GM23338 (cell line): ENCODE data around the gene PLP2. TPM values are rescaled to one million over a fixed set of nuclear protein-coding genes. Genes with fewer than 3 reads are reported as not detected.

Experiments
- ATAC-seq: fragments of 200-7000 bp; cut with Tn5 transposase; 3 replicates; pipeline ENCODE4 v1.9.1; 2020
- DNase-seq: peaks from one replicate; pipeline ENCODE4 v3.0.0-alpha.2; 2015; ENCODE audit warnings: low spot score
- H2AFZ ChIP-seq: fragments of 200-600 bp; sonication (generic); 2 replicates; pipeline ENCODE4 v1.8.0; 2016; ENCODE audit warnings: antibody characterized with exemption, mild to moderate bottlenecking, moderate library complexity
- H3F3A ChIP-seq: fragments of 200-600 bp; sonication (generic); replicated peaks from 2 replicates; pipeline ENCODE4 v1.8.0; 2017; ENCODE audit warnings: antibody characterized with exemption, mixed run types, low read depth
- H3K27ac ChIP-seq: fragments of 200-600 bp; sonication (generic); 2 replicates; pipeline ENCODE4 v1.6.1; 2016; ENCODE audit warnings: low read depth
- H3K27me3 ChIP-seq: fragments of 200-600 bp; sonication (generic); 2 replicates; pipeline ENCODE4 v1.8.0; 2016; ENCODE audit warnings: mild to moderate bottlenecking, mixed run types, moderate library complexity; ENCODE audit not compliant: insufficient read depth
- H3K36me3 ChIP-seq: fragments of 200-600 bp; sonication (generic); 2 replicates; pipeline ENCODE4 v1.8.0; 2016; ENCODE audit warnings: mild to moderate bottlenecking; ENCODE audit not compliant: insufficient read depth
- H3K4me1 ChIP-seq: fragments of 200-600 bp; sonication (generic); 2 replicates; pipeline ENCODE4 v1.8.0; 2016; ENCODE audit warnings: mild to moderate bottlenecking, moderate library complexity; ENCODE audit not compliant: insufficient read depth
- H3K4me2 ChIP-seq: fragments of 200-600 bp; sonication (generic); 2 replicates; pipeline ENCODE4 v1.7.1; 2017; ENCODE audit warnings: mixed run types
- H3K4me3 ChIP-seq: fragments of 200-600 bp; sonication (generic); 2 replicates; pipeline ENCODE4 v1.6.1; 2016; ENCODE audit warnings: mixed run types
- H3K79me2 ChIP-seq: fragments of 200-600 bp; sonication (generic); replicated peaks from 2 replicates; pipeline ENCODE4 v1.8.0; 2017; ENCODE audit warnings: mild to moderate bottlenecking; ENCODE audit not compliant: insufficient read depth
- H3K9me2 ChIP-seq: fragments of 200-600 bp; sonication (generic); 2 replicates; pipeline ENCODE4 v1.8.0; 2017; ENCODE audit not compliant: insufficient read depth
- H4K20me1 ChIP-seq: fragments of 200-600 bp; sonication (generic); replicated peaks from 2 replicates; pipeline ENCODE4 v1.8.0; 2017; ENCODE audit warnings: mild to moderate bottlenecking; ENCODE audit not compliant: insufficient read depth
- H3K27ac Mint-ChIP-seq: 2 replicates; pipeline ENCODE4 v1.8.0; 2020; ENCODE audit warnings: inconsistent platforms, mild to moderate bottlenecking, moderate library complexity, mixed read lengths
- H3K27me3 Mint-ChIP-seq: 3 replicates; pipeline ENCODE4 v1.8.0; 2022; ENCODE audit warnings: low read depth, mild to moderate bottlenecking, moderate library complexity, mixed read lengths, inconsistent platforms; ENCODE audit not compliant: insufficient read depth, poor library complexity
- H3K36me3 Mint-ChIP-seq: 3 replicates; pipeline ENCODE4 v1.8.0; 2021; ENCODE audit warnings: low read depth, mild to moderate bottlenecking, inconsistent platforms, moderate library complexity, mixed read lengths
- H3K4me1 Mint-ChIP-seq: 3 replicates; pipeline ENCODE4 v1.8.0; 2020; ENCODE audit warnings: mild to moderate bottlenecking, inconsistent platforms, mixed read lengths
- H3K4me3 Mint-ChIP-seq: 3 replicates; pipeline ENCODE4 v1.8.0; 2021; ENCODE audit warnings: moderate library complexity, mild to moderate bottlenecking, inconsistent platforms, mixed read lengths
- H3K9me3 Mint-ChIP-seq: 3 replicates; pipeline ENCODE4 v1.8.0; 2020; ENCODE audit warnings: moderate library complexity, mild to moderate bottlenecking, inconsistent platforms, mixed read lengths
- CREB1 ChIP-seq: fragments of 250-450 bp; sonication (Bioruptor Pico); IDR thresholded peaks from 2 replicates; pipeline ENCODE4 v1.5.0; 2020; ENCODE audit warnings: low read depth, mild to moderate bottlenecking, moderate library complexity
- EZH2 ChIP-seq: fragments of 200-600 bp; sonication (generic); IDR thresholded peaks from one replicate; pipeline ENCODE4 v1.8.0; 2017; ENCODE audit warnings: antibody characterized with exemption, mild to moderate bottlenecking, low read depth; ENCODE audit not compliant: unreplicated experiment
- EZH2phosphoT487 ChIP-seq: fragments of 200-600 bp; sonication (generic); IDR thresholded peaks from one replicate; pipeline ENCODE4 v1.8.1; 2018; ENCODE audit warnings: antibody characterized with exemption; ENCODE audit not compliant: unreplicated experiment
- JUNB ChIP-seq: IDR thresholded peaks from one replicate; pipeline ENCODE4 v1.6.1; 2016; ENCODE audit warnings: antibody characterized with exemption; ENCODE audit not compliant: unreplicated experiment
- NANOG ChIP-seq: IDR thresholded peaks from 2 replicates; pipeline ENCODE4 v1.6.1; 2016; ENCODE audit warnings: antibody characterized with exemption, borderline replicate concordance
- POLR2AphosphoS5 ChIP-seq: IDR thresholded peaks from 2 replicates; pipeline ENCODE4 v1.6.1; 2016; ENCODE audit warnings: antibody characterized with exemption, low read depth
- STAT1 ChIP-seq: IDR thresholded peaks from one replicate; pipeline ENCODE4 v1.6.1; 2016; ENCODE audit warnings: antibody characterized with exemption; ENCODE audit not compliant: unreplicated experiment
- ZNF114 ChIP-seq: fragments of 250-450 bp; sonication (Bioruptor Pico); IDR thresholded peaks from 2 replicates; pipeline ENCODE4 v1.5.0; 2020; ENCODE audit warnings: mild to moderate bottlenecking, moderate library complexity
- ZNF331 ChIP-seq: fragments of 250-450 bp; sonication (Bioruptor Pico); IDR thresholded peaks from 2 replicates; pipeline ENCODE4 v1.5.0; 2020; ENCODE audit warnings: low read depth, mild to moderate bottlenecking, moderate library complexity
- polyA plus RNA-seq: library from polyadenylated mRNA; unstranded; fragments of >200 nt; fragmentation: Nextera tagmentation; extraction: Ambion mirVana; gene quantifications from 2 replicates; pipeline ENCODE4 v1.2.1, GENCODE V29; 2016
- total RNA-seq: library from RNA; depleted of rRNA; stranded (reverse); fragments of >200 nt; shearing (Covaris generic); gene quantifications from 2 replicates; pipeline ENCODE4 v1.2.3, GENCODE V29; 2014
- TF ChIP-seq, protein P1 (sequence below), 2 experiments: fragments of 200-600 bp in 1 of 2; sonication (generic) in 1 of 2; conservative IDR thresholded peaks; 2 replicates each; pipeline versions ENCODE4 v1.5.1 to v1.6.1; 2016 to 2017; ENCODE audit warnings: antibody characterized with exemption in 2 of 2, low read depth in 2 of 2, mild to moderate bottlenecking in 2 of 2, moderate library complexity in 1 of 2
- TF ChIP-seq, protein P2 (sequence below): IDR thresholded peaks from one replicate; pipeline ENCODE4 v1.6.1; 2018; ENCODE audit warnings: antibody characterized with exemption; ENCODE audit not compliant: unreplicated experiment
- TF ChIP-seq, protein P3 (sequence below): IDR thresholded peaks from 2 replicates; pipeline ENCODE4 v1.6.1; 2016; ENCODE audit warnings: antibody characterized with exemption
- TF ChIP-seq, protein P4 (sequence below): fragments of 250-450 bp; sonication (Bioruptor Pico); IDR thresholded peaks from 2 replicates; pipeline ENCODE4 v1.5.0; 2020; ENCODE audit warnings: mild to moderate bottlenecking, moderate library complexity

Gene PLP2
- total and polyA plus RNA-seq, 2 experiments from 2014 or later = 3.4 to 9.5 TPM

DNA sequence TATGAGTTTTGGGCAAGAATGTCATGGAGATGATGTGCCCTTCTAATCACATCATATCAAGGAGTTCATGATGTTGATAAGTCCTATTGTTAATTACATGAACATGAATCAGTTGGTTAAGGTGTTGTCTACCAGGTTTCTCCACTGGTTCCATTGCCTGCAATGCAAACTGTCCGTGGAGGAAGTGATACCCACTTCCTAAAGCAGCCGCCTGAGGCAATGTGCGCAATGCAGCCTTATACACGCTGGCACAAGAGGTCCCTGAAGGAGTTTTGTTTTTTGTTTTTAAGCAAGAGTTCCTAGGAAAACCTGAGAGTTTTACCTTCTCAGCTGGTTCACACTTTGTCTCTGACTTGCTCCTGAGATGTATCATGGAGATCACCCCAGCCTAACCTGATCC is 42.3 kb upstream of the PLP2 start:
- H3K4me3 Mint-ChIP-seq = no peak overlapping the region
- no peak for ATAC-seq

More for the DNA sequence above, 42.3 kb upstream of the PLP2 start:
- H3F3A ChIP-seq = no peaks in the 10 kb centered on the region
- H3K27ac ChIP-seq = no peak overlapping the region
- Mint-ChIP-seq H3K27ac (no peak overlapping the region), H3K4me1 (no peaks in the 10 kb centered on the region), H3K27me3 (no peaks in the 10 kb centered on the region), H3K9me3 (no peaks in the 10 kb centered on the region), H3K36me3 (no peaks in the 10 kb centered on the region)
- no peaks in the 10 kb centered on the region for H3K36me3 ChIP-seq
- H3K4me2 ChIP-seq = no peak overlapping the region
- TF ChIP-seq ZNF114 = no peak
- no peak for TF ChIP-seq POLR2AphosphoS5
- TF ChIP-seq, protein P1, sequence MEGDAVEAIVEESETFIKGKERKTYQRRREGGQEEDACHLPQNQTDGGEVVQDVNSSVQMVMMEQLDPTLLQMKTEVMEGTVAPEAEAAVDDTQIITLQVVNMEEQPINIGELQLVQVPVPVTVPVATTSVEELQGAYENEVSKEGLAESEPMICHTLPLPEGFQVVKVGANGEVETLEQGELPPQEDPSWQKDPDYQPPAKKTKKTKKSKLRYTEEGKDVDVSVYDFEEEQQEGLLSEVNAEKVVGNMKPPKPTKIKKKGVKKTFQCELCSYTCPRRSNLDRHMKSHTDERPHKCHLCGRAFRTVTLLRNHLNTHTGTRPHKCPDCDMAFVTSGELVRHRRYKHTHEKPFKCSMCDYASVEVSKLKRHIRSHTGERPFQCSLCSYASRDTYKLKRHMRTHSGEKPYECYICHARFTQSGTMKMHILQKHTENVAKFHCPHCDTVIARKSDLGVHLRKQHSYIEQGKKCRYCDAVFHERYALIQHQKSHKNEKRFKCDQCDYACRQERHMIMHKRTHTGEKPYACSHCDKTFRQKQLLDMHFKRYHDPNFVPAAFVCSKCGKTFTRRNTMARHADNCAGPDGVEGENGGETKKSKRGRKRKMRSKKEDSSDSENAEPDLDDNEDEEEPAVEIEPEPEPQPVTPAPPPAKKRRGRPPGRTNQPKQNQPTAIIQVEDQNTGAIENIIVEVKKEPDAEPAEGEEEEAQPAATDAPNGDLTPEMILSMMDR (conservative IDR thresholded peaks at IDR 0.05; ENCODE audit: low read depth in 2 of 2) = no peak
- TF ChIP-seq, protein P2, sequence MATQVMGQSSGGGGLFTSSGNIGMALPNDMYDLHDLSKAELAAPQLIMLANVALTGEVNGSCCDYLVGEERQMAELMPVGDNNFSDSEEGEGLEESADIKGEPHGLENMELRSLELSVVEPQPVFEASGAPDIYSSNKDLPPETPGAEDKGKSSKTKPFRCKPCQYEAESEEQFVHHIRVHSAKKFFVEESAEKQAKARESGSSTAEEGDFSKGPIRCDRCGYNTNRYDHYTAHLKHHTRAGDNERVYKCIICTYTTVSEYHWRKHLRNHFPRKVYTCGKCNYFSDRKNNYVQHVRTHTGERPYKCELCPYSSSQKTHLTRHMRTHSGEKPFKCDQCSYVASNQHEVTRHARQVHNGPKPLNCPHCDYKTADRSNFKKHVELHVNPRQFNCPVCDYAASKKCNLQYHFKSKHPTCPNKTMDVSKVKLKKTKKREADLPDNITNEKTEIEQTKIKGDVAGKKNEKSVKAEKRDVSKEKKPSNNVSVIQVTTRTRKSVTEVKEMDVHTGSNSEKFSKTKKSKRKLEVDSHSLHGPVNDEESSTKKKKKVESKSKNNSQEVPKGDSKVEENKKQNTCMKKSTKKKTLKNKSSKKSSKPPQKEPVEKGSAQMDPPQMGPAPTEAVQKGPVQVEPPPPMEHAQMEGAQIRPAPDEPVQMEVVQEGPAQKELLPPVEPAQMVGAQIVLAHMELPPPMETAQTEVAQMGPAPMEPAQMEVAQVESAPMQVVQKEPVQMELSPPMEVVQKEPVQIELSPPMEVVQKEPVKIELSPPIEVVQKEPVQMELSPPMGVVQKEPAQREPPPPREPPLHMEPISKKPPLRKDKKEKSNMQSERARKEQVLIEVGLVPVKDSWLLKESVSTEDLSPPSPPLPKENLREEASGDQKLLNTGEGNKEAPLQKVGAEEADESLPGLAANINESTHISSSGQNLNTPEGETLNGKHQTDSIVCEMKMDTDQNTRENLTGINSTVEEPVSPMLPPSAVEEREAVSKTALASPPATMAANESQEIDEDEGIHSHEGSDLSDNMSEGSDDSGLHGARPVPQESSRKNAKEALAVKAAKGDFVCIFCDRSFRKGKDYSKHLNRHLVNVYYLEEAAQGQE = no peak
- TF ChIP-seq EZH2phosphoT487 = no peak
- TF ChIP-seq ZNF331 (CRISPR knock-in tag) = no peak
- TF ChIP-seq EZH2 = no peak
- no peak for TF ChIP-seq NANOG
- no peak for TF ChIP-seq CREB1
- TF ChIP-seq, protein P3, sequence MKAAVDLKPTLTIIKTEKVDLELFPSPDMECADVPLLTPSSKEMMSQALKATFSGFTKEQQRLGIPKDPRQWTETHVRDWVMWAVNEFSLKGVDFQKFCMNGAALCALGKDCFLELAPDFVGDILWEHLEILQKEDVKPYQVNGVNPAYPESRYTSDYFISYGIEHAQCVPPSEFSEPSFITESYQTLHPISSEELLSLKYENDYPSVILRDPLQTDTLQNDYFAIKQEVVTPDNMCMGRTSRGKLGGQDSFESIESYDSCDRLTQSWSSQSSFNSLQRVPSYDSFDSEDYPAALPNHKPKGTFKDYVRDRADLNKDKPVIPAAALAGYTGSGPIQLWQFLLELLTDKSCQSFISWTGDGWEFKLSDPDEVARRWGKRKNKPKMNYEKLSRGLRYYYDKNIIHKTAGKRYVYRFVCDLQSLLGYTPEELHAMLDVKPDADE = no peak
- TF ChIP-seq STAT1 = no peak
- no peak for TF ChIP-seq JUNB
- TF ChIP-seq, protein P4, sequence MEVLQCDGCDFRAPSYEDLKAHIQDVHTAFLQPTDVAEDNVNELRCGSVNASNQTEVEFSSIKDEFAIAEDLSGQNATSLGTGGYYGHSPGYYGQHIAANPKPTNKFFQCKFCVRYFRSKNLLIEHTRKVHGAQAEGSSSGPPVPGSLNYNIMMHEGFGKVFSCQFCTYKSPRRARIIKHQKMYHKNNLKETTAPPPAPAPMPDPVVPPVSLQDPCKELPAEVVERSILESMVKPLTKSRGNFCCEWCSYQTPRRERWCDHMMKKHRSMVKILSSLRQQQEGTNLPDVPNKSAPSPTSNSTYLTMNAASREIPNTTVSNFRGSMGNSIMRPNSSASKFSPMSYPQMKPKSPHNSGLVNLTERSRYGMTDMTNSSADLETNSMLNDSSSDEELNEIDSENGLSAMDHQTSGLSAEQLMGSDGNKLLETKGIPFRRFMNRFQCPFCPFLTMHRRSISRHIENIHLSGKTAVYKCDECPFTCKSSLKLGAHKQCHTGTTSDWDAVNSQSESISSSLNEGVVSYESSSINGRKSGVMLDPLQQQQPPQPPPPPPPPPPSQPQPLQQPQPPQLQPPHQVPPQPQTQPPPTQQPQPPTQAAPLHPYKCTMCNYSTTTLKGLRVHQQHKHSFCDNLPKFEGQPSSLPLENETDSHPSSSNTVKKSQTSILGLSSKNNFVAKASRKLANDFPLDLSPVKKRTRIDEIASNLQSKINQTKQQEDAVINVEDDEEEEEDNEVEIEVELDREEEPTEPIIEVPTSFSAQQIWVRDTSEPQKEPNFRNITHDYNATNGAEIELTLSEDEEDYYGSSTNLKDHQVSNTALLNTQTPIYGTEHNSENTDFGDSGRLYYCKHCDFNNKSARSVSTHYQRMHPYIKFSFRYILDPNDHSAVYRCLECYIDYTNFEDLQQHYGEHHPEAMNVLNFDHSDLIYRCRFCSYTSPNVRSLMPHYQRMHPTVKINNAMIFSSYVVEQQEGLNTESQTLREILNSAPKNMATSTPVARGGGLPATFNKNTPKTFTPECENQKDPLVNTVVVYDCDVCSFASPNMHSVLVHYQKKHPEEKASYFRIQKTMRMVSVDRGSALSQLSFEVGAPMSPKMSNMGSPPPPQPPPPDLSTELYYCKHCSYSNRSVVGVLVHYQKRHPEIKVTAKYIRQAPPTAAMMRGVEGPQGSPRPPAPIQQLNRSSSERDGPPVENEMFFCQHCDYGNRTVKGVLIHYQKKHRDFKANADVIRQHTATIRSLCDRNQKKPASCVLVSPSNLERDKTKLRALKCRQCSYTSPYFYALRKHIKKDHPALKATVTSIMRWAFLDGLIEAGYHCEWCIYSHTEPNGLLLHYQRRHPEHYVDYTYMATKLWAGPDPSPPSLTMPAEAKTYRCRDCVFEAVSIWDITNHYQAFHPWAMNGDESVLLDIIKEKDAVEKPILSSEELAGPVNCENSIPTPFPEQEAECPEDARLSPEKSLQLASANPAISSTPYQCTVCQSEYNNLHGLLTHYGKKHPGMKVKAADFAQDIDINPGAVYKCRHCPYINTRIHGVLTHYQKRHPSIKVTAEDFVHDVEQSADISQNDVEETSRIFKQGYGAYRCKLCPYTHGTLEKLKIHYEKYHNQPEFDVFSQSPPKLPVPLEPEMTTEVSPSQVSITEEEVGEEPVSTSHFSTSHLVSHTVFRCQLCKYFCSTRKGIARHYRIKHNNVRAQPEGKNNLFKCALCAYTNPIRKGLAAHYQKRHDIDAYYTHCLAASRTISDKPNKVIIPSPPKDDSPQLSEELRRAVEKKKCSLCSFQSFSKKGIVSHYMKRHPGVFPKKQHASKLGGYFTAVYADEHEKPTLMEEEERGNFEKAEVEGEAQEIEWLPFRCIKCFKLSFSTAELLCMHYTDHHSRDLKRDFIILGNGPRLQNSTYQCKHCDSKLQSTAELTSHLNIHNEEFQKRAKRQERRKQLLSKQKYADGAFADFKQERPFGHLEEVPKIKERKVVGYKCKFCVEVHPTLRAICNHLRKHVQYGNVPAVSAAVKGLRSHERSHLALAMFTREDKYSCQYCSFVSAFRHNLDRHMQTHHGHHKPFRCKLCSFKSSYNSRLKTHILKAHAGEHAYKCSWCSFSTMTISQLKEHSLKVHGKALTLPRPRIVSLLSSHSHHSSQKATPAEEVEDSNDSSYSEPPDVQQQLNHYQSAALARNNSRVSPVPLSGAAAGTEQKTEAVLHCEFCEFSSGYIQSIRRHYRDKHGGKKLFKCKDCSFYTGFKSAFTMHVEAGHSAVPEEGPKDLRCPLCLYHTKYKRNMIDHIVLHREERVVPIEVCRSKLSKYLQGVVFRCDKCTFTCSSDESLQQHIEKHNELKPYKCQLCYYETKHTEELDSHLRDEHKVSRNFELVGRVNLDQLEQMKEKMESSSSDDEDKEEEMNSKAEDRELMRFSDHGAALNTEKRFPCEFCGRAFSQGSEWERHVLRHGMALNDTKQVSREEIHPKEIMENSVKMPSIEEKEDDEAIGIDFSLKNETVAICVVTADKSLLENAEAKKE (CRISPR knock-in tag) = no peak
- DNase-seq = no peak
- H3K79me2 ChIP-seq = no peaks in the 10 kb centered on the region
- H3K27me3 ChIP-seq = no peaks in the 10 kb centered on the region
- no peaks in the 10 kb centered on the region for H4K20me1 ChIP-seq
- no peaks in the 10 kb centered on the region for H3K9me2 ChIP-seq
- no peak overlapping the region for H3K4me3 ChIP-seq
- no peak overlapping the region for H2AFZ ChIP-seq
- no peaks in the 10 kb centered on the region for H3K4me1 ChIP-seq
